Heart left ventricle (tissue), 13 donors: ENCODE results near the gene CDK5RAP3.

Source experiments
- CTCF ChIP-seq, 12 donors: fragments of 200-600 bp; sonication (generic) in 4 of 12; IDR thresholded peaks; one replicate each; pipeline versions ENCODE4 v1.5.0 to v1.8.0; 2018 to 2022; ENCODE audit warnings: antibody characterized with exemption in 12 of 12, mild to moderate bottlenecking in 5 of 12
- POLR2A ChIP-seq, 2 donors: fragments of 450-650 bp; IDR thresholded peaks; one replicate each; pipeline ENCODE4 v1.6.1; 2017; ENCODE audit warnings: antibody characterized with exemption in 2 of 2, mild to moderate bottlenecking in 2 of 2, moderate library complexity in 2 of 2
- donor health status: ischemic (EF 13 %, LVEDD 7.1; RV severe dilation, severe dysfunction).
- donor health status: DM: no; HTN: yes; CAD: no.
- donor health status: DM: no; HTN: no; CAD: no.
- donor health status: ischemic (EF 25% LVEDD 6.9; RV normal size, moderate dysfunction).
- donor health status: ischemic (EF 25% LVEDD 5.7; RV mildly dilated, moderate dysfunction).
- donor health status: ischemic (EF 35%, LVEDD 5.7; RV mildly dilated, moderate dysfunction).
- donor health status: nonischemic (EF 11% LVEDD 7.7; RV severe dilation, severe dysfunction).
- donor health status: DM: yes; HTN: yes; CAD: no.
- donor health status: PGD.
- donor health status: ischemic (EF 29% LVEDD 5.4; RV normal size, mild dysfunction).
- donor health status: nonischemic (EF 23%, LVEDD 6.1; RV moderate dilation, normal function).

GRCh38 chr17:47993964-47994363 lies 23.1 kb downstream of the CDK5RAP3 start:
- TF ChIP-seq CTCF (IDR thresholded peaks at IDR 0.05): no peak
- TF ChIP-seq POLR2A (IDR thresholded peaks at IDR 0.05): no peak
